Lower leg skin (tissue), 4 donors: ENCODE results near the gene TMEM114. TPM values are rescaled to one million over a fixed set of nuclear protein-coding genes. Genes with fewer than 3 reads are reported as not detected.

Experiments used
- DNase-seq, 2 donors: peaks; one replicate each; pipeline ENCODE4 v3.0.0-alpha.2; 2019; ENCODE audit warnings: low spot score in 2 of 2
- H3K4me3 ChIP-seq: fragments of 200-600 bp; sonication (generic); 2 replicates; pipeline ENCODE4 v1.5.1; 2017; ENCODE audit warnings: mild to moderate bottlenecking, low read depth; ENCODE audit not compliant: poor library complexity, severe bottlenecking
- CTCF ChIP-seq, 3 donors: fragments of 450-650 bp; IDR thresholded peaks; one replicate each; pipeline ENCODE4 v1.5.1; 2016; ENCODE audit warnings: antibody characterized with exemption in 3 of 3, mild to moderate bottlenecking in 3 of 3, moderate library complexity in 2 of 3
- POLR2A ChIP-seq, 2 donors: fragments of 450-650 bp; IDR thresholded peaks; one replicate each; pipeline ENCODE4 v1.6.1; 2016 to 2017; ENCODE audit warnings: antibody characterized with exemption in 2 of 2, mild to moderate bottlenecking in 1 of 2, moderate library complexity in 1 of 2
- WGBS, 2 donors: methylation state at CpG; one replicate each; pipeline ENCODE4 v1.1.5; 2018; 5-methylcytosine and 5-hydroxymethylcytosine counted together
- intact Hi-C: fragments of 100-400 bp; cut with DNase I; formaldehyde crosslinking; loops from one replicate; pipeline ENCODE4 v1.15.0; 2023; ENCODE audit warnings: low total_unique reads
- total RNA-seq, 4 donors: library from RNA; depleted of rRNA; stranded (reverse); fragments of >200 nt; gene quantifications; one replicate each; pipeline ENCODE4 v1.1.0, GENCODE V29; 2016

Gene TMEM114
- total RNA-seq, 4 donors from 2014 or later, result not detected

DNA sequence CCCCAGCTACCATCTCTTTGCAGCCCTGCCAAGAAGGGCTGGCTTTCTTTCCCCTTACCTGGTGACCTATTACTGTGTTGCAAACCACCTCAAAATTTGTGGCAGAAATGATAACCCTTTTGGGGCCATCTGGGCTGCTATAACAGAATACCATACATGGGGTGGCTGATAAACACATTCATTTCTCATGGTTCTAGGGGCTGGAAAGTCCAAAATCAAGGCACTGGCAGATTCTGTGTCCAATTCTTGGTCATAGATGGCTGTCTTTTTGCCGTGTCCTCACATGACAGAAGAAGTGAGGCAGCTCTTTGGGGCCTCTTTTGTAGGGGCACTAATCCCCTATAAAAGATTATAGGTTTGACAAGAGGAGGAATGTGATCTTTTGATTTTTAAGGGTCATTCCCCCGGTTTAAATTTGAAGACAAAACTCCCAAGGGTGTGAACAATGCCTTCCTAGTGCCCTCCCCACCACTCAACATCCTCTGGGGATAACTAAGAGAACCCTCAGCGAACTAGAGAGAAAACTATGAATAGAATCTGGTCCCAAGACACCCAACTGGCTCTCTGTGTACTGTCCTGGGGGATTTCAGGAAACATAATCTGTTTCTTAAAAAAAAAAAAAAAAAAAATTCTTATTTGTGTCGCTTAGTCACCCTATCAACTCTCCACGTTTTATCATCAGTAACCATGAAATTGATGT, 29.5 kb upstream of the TMEM114 start:
- DNase-seq, result no peak
- intact Hi-C loops, result no loop called here
- 62 to 66% methylated on average over 5 of the region's 5 CpGs for WGBS, 2 donors

DNA sequence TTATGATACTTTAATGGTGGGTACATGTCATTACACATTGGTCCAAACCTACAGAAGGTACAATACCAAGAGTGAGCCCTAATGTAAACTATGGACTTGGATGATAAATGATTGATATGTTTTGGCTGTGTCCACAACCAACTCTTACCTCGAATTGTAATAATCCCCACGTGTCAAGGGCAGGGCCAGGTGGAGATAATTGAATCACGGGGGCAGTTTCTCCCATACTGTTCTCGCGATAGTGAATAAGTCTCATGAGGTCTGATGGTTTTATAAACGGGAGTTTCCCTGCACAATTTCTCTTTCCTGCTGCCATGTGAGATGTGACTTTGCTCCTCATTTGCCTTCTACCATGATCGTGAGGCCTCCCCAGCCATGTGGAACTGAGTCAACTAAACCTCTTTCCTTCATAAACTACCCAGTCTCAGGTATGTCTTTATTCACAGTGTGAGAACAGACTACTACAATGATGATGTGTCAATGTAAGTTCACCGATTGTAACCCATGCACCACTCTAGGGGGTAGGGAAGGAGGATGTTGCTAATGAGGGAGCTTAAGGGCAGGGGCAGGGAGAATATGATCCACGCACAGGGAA, 24.2 kb upstream of the TMEM114 start:
- intact Hi-C loops, result no loop called here

More for the DNA sequence above, 29.5 kb upstream of the TMEM114 start:
- no peak overlapping the region for H3K4me3 ChIP-seq
- TF ChIP-seq POLR2A (IDR thresholded peaks at IDR 0.05), result no peak
- no peak for TF ChIP-seq CTCF (IDR thresholded peaks at IDR 0.05)

DNA sequence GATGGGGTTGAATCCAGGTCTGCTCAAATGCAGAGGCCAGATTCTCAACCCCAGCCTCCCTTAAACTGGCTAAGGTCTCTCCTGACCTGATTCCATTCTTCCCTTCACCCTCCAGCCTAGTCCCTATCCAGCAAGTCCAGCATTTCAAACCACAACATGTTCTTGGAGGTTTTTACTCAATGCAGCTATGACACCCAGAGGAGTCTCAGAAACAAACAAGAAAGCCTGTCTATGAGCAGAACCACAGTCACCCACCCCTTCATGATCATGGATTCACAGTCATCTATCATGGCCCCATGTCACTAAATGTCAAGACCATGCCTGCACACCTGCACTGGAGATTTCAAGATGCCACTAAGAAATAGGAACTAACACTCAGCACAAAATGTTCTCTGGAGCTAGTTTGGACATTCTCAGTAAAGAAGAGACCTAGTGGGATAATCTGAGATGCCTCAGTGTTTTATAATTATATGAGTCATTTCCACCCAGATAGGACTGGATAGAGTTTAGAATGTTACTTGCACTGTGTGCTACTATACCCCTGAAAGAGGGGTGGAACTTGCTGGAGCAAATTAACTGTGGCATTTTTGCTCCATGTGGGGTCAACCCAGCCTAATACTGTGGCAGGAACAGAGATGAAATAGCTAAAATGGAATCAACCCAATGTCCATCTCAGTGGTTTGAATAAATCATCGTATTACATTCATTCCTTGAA, 21.7 kb upstream of the TMEM114 start:
- intact Hi-C loops, result no loop called here
- 93 to 100% methylated on average over 1 of the region's 1 CpG for WGBS, 2 donors
- no peak for TF ChIP-seq POLR2A (IDR thresholded peaks at IDR 0.05)
- TF ChIP-seq CTCF (IDR thresholded peaks at IDR 0.05), result no peak
- H3K4me3 ChIP-seq, result no peak overlapping the region
- no peak for DNase-seq

More for the DNA sequence above, 24.2 kb upstream of the TMEM114 start:
- no peak overlapping the region for H3K4me3 ChIP-seq
- no peak for DNase-seq
- WGBS, 2 donors, result 67 to 70% methylated on average over 9 of the region's 9 CpGs
- no peak for TF ChIP-seq CTCF (IDR thresholded peaks at IDR 0.05)
- TF ChIP-seq POLR2A (IDR thresholded peaks at IDR 0.05), result no peak

DNA sequence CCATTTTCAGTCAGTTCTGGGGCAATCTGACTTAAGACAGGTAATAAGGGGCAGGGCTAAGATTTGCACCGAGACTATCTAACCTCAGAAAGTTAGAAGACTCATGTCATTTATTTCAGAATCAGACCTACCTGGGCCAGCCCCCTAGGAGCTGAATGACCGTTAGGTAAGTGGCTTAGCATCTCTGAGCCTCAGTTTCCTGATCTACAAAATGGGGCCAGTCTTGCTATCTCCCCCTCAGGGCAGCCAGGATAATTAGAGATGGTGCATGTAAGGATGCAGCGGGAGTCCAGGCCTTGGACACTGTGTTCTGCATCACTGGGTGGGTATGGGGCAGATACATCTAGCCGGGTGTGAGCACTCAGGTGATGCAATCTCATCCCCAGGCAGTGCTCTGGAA, 20.8 kb upstream of the TMEM114 start:
- intact Hi-C loops, result no loop called here
- TF ChIP-seq POLR2A (IDR thresholded peaks at IDR 0.05) (no peak), CTCF (IDR thresholded peaks at IDR 0.05) (no peak)
- no peak for DNase-seq
- no peak overlapping the region for H3K4me3 ChIP-seq
- WGBS, 2 donors, result 83 to 84% methylated on average over 4 of the region's 4 CpGs

DNA sequence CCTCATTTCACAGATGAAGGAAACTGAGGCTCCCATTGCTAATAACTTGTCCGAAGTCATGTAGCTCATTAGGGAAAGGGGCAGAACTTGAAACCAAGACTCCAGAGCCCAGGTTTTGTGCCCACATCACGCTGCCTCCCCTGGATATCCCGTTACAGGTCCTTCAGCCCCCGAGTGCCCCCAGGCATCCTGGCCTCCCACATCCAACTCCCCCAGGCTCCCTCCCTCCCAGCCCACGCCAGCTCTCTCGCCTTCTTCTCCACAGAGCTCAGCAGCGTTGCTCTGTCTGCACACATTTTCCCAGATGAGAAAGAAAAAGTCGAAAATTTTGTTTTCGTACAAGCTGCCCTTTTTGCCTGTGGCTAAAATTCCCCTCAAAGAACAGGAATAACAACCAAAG, 16.9 kb upstream of the TMEM114 start:
- DNase-seq, result no peak
- intact Hi-C loops, result no loop called here
- H3K4me3 ChIP-seq, result no peak overlapping the region
- 53 to 59% methylated on average over 9 of the region's 9 CpGs for WGBS, 2 donors
- TF ChIP-seq POLR2A (IDR thresholded peaks at IDR 0.05) (no peak), CTCF (IDR thresholded peaks at IDR 0.05) (no peak)
